HG02798 (cell line): ENCODE data around the gene MIF.
"Not testable (repeated sequence)": the region's sequence is repeated elsewhere in the genome, so short reads cannot be mapped to it uniquely, and the experiment has no call there.

Experiments used
- ATAC-seq: cut with Tn5 transposase; IDR thresholded peaks from one replicate; pipeline ENCODE4 v1.9.1; 2021; ENCODE audit warnings: mild to moderate bottlenecking; ENCODE audit not compliant: unreplicated experiment, poor library complexity

Gene MIF

GRCh38 chr22:23925020-23925606 is 30.9 kb downstream of the MIF start:
- ATAC-seq, result no peak

DNA sequence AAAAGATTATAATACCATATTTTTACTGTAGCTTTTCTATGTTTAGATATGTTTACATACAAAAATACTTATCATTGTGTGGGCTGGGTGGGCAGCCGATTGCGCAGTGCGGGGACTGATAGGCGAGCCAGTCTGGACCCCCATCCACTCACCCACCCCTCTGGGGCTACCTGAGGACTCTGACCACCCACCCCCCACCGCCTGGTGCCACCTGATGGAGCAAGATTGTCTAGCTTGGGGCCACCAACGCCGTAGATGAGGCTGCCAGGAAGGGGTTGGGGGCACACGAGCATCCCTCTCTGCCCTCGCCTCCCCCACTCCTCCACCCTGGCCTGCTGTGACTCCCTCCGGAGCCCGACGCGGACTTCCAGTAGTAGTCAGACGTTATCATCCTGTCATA is 32.4 kb downstream of the MIF start:
- no peak for ATAC-seq

- no peak for ATAC-seq
These were observed 44.3 kb downstream of the MIF start for GRCh38 chr22:23938328-23939016.

DNA sequence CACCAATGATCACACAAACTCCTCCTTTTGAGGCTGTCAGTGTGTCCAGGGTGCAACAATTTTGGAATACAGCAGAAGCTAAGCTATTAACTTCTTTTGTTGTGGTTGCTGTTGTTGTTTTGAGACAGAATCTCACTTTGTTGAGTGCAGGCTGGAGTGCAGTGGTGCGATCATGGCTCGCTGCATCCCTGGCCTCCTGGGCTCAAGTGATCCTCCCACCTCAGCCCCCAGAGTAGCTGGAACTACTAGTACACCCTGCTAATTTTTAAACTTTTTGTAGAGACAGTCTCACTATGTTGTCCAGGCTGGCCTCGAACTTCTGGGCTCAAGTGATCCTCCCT is 44.8 kb downstream of the MIF start:
- no peak for ATAC-seq

DNA sequence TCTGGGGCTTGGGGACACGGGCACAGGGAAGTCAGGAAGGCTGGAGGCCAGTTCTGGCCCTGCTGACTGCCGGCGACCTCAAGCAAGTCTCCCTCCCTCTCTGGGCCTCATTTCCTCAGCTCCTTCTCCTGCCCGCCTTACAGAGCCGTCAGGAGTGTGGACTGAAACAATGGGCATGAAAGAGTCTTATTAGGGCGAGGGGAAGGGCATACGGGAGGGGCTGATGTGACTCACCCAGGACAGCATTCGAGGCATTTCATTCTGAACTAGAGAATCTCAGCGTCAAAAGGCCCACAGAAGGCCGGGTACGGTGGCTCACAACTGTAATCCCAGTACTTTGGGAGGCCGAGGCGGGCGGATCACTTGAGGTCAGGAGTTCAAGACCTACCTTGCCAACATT is 46.0 kb downstream of the MIF start:
- not testable (repeated sequence) for ATAC-seq
